Umbilical cord (tissue), 2 donors: ENCODE measurements around the gene PHLPP1. TPM values are rescaled to one million over a fixed set of nuclear protein-coding genes. Genes with fewer than 3 reads are reported as not detected.
A peak's percentile ranks its signal among the peaks of the same experiment; 100 is the strongest.

Experiments
- DNase-seq: peaks from one replicate; pipeline ENCODE4 v3.0.0-alpha.2; 2015; ENCODE audit warnings: low spot score
- total RNA-seq: library from RNA; depleted of rRNA; stranded (reverse); fragments of >200 nt; gene quantifications from one replicate; pipeline ENCODE4 v1.2.3, GENCODE V29; 2014; ENCODE audit warnings: low replicate concordance; ENCODE audit not compliant: insufficient read depth

PHLPP1 gene
- total RNA-seq, 1 donor from 2014 or later: 14.4 TPM

DNA sequence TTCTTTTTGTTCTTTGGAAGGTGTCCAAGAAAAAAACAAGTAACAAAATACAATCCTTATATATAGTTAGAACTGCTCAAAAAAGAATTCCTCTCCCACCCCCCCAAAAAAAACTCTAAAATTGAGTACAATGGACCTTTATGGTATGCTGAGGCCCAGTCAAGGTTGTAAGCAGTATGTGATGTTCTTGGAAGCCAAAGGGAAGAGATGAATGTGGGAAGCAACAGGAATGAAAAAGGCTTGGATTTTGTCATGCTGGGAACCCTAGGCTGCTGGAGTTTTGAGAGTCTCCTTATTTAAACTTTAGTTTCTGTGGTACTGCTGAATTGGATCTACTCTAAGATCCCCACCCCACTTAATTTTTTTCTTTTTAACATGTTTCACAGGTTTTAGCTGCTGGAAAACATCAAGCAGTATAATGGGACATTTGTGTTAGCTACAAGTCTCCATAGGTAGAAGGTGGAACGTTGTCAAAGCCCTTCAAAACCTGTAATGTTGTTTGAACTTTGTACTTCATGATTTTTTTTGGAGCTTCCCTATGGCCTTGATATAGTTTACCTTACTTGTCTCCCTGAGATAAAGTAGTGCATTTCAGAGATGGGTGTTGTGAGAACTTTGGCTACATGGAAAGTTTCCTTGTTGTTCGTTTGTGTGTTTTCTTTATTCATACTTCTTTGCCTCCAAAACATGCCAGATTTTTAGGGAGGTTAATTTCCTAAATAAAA, 57.7 kb downstream of the PHLPP1 start:
- no peak for DNase-seq

DNA sequence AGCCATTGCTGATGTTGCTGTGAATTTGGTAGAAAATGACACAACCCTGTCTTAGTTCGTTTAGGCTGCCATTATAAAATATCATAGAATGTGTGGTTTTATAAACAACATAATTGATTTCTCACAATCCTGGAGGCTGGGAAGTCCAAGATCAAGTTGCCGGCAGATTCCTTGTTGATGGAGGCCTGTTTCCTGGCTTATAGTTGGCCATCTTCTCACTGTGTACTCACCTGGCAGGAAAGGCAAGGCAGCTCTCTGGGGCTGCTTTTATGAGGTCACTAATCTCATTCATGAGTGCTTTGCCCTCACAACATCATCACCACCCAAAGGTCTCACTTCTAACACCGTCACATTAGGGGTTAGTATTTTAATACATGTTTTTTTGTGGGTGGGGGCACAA, 58.4 kb downstream of the PHLPP1 start:
- DNase-seq: no peak

DNA sequence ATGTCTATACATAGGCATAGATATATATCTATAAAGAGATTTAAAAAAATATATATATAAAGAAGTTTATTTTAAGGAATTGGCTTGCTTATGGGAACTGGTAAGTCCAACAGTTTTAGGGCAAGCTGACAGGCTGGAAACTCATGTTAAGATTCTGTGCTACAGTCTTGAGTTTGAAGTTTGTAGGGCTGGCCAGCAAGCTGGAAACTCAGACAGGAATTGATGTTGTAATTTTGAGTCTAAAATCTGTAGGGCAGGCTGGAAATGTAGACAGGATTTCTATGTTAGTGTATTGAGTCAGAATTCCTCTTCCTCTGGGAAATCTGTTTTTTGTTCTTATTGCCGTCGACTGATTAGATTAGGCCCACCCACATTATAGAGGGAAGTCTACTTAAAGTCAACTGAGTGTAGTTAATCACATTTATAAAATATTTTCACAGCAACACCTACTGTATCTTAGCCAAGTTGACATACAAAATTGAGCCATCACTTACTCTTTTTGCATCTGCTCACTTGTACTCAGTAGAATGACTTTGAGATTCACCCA, 60.8 kb downstream of the PHLPP1 start:
- DNase-seq: no peak

DNA sequence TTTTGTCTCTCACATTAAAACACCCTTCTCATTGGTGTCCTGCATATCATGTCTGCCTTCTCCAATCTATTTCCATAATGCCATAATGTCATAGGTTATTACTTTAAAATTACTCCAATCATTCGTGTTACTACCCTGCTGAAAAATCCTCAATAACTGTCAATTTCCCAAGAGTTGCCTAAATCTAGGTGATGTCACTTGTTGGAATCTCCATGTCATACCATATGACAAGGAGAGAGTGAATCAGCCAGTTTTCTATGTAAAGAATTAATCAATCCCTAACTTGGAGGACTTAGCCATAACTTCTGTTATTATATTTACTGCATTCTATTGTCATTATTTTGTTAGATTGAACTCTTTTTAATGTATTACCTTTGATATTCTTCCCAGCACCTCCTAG, 62.5 kb downstream of the PHLPP1 start:
- no peak for DNase-seq

DNA sequence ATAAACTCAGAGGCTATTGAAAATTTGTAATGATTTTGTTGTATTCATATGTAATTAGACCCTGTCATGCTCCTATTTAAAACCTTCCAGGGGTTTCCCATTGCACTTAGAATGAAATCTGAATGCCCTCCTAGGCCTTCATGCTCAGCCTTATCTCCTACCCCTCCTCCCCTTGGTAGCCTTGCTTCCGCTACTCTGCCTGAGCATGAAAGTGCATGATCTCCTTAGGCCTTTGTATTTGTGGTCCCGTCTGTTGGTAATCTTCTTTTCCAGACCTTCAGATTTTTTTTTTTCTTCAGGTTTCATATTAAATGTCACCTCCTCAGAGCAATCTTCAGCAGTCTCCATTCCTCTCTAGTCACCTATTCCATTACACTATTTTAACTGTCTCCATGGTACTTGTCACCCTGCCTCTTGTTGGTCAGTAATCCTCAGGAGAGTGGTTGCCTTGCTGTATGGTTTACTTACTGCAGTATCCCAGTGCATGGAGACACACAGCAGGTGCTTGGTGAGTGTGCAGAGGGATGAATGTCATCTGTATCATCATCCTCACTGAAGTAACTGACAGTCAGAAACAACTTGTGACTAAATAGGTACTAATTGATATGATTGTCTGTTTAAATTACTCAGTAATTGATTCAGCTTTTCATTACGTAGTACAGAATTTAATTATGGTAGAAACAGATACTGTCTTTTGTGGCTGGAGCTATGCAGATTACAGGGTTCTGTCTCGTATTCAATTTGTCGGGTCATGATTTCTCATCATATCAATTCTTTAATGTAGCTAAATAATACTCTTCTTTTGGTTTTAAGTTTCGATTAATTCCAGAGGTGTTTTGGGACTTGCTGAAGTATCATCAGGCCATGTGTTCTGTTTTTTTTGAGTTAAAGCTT, 63.9 kb downstream of the PHLPP1 start:
- DNase-seq: no peak

DNA sequence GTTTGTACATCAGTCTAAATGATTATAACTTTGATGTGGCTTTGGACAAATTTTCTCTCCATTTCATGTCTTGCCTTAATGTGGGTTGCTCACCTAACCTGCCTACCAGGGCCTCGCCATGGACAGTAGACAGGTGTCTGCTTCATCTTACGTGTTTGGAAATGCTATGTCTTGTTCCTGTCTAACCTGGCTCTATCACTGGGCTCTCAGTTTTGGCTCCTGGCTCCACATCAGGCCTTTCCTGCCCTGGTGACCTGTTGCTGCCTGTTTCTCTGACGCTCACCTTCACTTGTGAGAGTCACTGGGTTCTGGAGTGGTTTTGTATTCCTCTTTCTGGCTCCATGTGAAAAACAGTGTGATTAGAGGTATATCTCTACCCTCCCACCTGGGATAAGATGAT, 65.9 kb downstream of the PHLPP1 start:
- DNase-seq: no peak

DNA sequence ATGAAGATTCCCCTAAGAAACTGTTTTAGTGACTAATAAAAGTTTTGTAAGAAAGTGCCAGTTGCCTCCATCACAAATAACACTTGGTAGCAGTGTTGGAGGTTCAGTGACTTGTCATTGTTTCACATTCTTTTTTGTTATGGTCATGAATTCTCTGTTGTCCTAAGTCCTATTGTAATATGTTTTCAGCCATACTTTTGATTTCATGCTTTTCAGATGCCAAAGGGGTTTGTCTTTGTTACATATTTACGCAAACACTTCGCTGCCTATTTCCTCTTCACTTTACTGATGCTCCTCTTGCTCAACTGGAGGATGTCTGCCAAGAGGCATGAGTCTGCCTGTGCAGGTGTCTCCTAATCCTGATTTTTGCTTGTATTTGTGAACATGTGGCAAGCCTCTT, 66.6 kb downstream of the PHLPP1 start:
- no peak for DNase-seq

DNA sequence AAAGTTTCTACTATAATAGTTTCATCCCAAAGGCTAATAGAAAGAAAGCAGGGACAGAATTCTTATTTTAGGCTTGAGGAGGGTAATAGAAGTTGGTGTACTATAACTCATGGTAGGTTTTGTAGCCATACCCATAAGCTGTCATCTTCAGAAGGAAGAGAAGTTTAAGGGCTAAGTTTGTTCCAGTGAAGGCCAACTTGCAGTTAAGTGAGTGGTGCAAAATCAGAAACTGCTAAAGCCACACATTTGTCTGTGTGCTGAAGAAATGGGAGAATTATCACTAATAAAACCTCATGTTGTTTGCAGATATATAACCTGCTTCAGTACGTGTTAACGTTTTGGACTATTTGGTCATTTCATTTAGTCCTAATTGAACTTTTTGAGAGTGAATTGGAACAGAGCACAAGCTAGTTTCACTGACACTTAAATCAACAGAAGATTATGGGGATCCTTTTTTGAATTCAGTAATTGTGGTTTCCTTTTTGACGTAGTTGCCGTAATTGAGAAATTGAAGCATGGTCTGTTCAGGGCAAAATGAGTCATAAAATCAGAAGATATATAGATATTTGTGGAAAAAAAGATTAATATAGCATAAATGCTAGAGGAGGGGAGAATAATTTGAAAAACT, 69.1 kb downstream of the PHLPP1 start:
- no peak for DNase-seq

DNA sequence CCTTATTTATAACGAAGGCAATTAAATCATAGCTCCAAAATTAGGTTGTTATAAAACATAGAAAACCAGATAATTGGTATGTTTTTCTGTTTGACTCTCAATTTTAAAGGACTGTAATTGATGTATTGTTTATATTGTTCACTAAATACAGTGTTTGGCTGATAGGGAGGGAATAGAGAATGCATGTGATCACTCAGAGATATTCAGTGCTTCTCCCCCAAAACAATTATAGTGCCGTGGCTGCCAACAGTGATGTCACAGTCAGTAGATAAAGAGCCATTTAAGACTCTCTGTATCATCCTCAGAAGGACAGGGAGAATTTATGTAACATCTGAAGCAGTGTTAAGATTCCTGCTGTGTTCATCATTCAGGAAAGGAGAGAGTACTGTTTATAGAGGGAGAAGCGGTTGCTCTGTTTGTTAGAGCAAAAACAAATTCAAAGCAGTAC, 69.6 kb downstream of the PHLPP1 start:
- DNase-seq: peak; percentile 68

DNA sequence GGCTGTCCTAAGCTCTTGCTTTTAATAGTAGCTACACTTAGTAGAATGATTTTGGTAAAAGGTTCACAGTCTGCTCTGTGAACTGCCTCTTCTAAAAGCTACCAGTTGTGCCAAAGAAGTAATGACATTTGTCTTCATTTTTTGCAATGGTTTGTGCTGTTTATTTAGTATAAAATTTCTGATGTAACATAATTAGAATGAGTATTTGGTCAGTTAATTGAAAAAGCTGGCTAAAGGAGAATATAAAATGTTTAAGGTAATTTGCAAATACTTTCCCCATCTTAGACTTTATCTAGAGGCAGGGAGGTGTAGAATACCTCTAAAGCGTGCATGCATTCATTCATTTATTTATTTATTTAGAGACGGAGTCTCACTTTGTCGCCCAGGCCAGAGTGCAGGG, 71.3 kb downstream of the PHLPP1 start:
- no peak for DNase-seq

DNA sequence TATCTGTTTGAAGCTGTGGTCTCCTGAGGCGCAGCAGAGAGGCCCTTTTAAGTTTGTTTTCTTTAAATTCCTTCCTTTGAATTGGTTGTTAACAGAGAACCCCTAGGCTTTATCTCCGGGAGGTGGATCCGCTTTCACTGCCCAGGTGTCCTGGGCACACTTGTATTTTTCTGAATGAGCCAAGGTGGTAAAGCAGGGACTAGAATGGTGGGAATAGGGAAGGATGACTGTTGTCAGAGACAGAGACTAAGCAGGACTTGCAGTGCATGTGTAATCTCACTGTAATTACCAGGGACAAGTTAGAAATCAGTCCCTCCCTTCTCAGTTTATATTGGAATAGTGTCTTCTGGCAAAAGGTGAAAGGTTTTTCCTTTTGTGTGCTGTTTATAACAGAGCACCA, 72.8 kb downstream of the PHLPP1 start:
- no peak for DNase-seq

DNA sequence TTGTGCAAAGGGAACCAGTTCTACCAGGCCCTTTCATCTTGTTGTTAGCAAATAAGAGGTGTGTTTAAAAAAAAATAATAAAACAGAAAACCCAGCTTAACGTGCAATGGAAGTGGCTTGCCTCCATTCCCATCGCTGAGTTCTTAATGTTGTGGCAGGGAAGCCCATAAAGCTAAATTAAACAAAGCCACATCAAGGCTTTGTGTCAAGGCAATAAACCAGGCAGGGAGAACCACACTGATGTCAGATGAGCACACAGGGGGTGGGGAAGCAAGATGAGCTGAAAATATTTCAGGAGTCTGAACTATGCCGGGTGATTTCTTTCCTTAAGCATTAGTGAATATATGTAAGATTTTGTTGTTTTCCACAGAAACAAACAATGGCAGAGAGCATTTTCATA, 73.5 kb downstream of the PHLPP1 start:
- DNase-seq: peak; percentile 35

DNA sequence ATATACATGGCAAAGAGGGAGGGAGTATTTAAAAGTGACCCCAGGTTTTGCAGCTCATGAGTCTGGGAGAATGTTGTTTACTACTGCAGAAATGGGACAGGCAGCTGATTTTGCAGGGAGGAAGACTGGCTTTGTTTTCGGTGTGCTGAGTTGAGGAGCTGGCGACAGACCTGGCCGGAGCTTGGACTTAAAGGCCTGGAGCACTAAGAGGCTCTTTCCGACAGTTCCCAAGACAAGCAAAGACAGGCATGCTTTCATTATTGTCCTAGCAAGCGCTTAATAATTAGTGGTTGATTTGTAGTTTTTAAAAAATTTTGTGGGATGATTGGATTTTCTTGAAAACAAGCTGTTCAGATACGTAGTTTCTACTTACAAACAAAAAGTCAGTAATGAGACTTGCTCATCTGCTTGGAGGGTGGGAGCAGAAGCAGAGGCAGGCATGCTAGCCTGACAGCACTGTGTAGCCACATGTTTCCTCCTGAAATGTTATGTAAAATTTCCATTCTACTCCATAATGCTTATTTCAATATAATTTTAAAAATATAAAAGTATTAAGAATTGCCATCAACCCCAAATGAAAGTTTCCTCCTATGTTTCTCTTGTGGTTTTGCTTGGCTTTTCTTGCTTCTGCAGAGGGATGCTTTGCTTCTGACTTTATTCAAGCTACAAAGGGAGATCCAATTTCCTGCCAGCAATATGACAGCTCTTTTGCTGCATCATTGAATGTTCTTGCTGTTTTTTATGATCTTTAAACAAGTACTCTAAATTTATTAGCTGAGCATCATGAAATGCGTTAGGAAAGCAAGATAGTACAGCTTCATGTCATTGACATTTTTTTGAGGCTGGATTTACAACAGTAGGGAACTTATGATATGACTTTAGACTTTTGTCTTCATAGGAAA, 75.8 kb downstream of the PHLPP1 start:
- peak; percentile 71 for DNase-seq

DNA sequence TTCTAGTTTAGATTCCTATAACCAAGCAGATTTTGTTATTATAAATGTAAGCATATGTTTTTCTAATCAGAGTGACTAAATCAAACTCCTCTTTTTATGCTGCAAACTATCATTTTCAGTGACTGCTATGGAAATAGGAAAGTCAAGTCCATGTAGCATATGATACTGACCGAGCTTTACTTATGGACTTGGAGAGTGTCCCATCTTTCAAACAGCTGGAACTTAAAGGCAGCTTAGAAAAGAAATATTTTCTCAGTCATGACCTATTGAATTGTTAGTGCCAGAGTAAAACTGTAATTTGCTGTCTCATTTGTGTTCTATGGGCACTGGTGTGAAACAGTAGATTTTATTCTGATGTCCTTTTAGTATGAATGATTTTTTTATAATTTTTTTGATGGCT, 76.7 kb downstream of the PHLPP1 start:
- peak; percentile 61 for DNase-seq

DNA sequence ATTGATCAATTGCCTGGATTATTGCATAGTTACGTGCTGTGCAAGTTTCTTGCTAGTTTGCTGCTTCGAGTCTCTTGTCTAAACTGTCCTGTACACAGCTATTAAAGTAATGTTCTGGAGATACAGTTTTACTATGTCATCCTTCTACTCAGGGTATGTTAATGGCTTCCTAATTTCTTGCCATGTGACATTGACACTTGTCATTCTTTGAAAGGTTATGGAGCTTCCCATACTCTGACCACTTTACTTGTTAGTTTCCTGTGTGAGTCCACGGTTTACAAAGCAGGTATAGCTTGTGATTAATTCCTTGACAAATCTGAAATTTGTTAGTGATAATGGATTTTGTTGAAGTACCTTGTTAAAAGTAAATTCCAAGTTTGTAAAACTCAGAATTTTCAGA, 80.5 kb downstream of the PHLPP1 start:
- DNase-seq: no peak

DNA sequence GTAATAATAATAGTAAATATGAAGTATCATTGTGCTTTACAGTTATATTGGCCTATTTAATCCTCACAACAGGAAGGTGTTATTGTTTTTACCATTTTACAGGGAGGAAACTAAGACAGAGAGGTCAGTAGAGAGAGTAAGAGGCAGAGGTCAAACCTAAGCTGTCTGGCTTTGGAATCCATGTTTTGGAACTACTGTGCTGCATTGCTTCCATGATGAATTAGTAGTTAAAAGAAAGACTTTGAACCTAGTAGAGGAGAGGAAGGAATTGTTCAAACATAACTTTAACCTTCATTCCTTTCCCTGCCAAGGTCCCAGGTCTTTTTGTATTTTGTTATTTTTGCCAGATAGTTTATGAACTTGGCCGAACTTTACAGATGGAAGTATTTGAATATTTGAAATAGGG, 80.9 kb downstream of the PHLPP1 start:
- DNase-seq: no peak

DNA sequence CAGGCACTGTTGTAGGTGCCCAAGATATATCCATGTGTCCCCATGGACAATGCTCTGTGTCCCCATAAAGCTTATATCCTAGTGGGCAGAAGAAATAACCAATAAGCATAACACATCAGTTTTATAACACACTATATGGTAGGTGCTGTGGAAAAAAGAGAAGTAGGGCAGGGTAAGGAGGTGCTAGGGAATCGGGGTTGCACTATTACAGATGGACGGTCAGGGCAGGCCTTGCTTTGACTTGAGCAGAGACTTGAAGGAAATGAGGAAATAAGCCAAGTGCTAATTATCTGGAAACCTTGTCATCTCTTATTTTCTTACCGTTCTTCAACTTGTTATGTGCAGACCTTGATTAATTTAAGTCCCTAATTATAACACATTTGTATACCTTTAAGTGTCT, 82.0 kb downstream of the PHLPP1 start:
- DNase-seq: no peak

DNA sequence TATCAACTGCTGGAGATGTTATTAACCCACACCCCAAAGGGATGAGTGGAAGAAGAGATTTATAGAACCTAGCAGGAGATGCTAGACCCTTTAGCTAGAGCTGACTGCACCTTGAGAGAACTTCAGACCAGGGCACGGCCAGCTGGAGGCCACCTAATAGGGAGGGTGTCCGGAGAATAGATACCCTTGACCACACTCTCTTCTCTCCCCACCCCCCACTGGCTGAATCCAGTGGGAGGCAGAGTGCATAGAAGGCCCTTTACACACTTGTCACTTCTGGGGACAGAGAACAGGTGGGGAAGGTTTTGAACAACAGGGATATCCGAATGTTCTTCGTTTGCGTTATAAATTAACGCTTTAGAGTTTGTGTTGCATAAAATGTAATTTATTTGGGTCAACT, 84.6 kb downstream of the PHLPP1 start:
- DNase-seq: no peak

DNA sequence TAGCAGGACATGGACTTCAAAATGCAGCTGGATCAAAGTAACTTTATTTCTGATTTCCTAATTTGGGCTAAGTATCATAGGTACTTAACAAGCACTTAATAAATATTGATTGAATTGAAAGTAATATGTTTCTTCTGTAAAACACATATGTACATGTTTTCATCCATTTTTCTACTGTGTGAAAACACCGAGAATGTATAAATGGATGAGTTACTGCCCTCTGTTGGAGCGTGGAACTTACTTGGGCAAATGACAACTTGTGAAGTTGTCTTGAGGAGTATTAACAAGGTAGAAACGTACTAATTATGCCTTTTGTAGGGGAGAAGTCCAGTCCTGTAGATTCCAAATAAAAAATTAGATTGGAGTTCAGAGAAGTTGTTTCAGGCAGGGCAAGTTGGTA, 87.2 kb downstream of the PHLPP1 start:
- DNase-seq: peak; percentile 14

DNA sequence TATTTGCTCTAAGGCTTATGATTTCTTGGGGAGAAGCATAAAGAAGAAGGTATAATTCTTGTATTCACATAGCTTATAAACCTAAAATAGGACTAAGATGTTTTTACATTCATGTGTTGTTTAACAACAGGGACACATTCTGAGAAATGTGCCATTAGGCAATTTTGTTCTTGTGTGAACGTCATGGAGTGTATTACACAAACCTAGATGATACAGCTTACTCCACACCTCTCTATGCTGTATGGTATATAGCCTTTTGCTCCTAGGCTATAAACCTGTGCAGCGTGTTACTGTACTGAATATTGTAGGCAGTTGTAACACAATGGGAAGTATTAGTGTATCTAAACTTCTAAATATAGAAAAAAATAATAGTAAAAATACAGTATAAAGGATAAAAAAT, 92.1 kb downstream of the PHLPP1 start:
- DNase-seq: no peak

DNA sequence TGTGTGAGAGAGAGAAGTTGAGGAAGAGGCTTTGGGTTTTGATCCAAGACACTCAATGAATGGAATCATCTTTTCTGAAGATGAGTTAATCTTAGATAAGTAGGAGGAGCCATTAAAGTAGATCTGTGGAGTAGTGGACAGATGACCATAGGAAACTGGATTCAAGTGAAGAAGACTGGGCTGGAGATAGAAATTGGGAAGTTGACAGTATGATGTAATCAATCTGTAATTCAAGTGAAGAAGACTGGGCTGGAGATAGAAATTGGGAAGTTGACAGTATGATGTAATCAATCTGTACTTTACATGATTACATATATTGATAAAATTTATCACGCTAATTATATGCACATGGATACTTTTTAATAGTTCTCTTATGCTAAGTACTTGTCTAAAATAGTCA, 92.8 kb downstream of the PHLPP1 start:
- DNase-seq: no peak
